Measurements from ENCODE around the gene FMN1. TPM values are rescaled to one million over a fixed set of nuclear protein-coding genes. Genes with fewer than 3 reads are reported as not detected.

FMN1 gene
- total RNA-seq, 4 donors from 2014 or later, result 2.6 to 6.6 (median 4.2) TPM

DNA sequence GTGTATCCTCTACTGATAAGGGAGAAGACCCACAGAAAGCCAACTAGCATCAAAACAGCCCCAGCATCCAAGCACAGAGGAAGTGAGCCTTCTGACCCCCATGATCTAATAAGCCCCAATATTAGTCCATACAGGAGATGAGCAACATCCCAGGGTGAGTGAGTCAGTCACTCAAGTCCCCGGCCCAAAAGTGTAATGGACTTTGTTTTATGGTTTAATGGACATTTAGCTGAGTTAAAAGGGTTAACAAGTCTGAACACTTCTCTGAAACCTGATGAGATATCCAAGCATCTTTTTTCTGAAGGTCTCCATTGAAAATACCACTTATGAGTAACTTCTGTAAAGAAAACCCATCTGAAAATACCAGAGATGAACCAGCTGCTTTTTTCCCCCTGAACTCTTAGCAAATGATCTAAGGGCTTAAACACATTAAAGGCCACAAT is 361.1 kb downstream of the FMN1 start:
- TF ChIP-seq, protein P1, sequence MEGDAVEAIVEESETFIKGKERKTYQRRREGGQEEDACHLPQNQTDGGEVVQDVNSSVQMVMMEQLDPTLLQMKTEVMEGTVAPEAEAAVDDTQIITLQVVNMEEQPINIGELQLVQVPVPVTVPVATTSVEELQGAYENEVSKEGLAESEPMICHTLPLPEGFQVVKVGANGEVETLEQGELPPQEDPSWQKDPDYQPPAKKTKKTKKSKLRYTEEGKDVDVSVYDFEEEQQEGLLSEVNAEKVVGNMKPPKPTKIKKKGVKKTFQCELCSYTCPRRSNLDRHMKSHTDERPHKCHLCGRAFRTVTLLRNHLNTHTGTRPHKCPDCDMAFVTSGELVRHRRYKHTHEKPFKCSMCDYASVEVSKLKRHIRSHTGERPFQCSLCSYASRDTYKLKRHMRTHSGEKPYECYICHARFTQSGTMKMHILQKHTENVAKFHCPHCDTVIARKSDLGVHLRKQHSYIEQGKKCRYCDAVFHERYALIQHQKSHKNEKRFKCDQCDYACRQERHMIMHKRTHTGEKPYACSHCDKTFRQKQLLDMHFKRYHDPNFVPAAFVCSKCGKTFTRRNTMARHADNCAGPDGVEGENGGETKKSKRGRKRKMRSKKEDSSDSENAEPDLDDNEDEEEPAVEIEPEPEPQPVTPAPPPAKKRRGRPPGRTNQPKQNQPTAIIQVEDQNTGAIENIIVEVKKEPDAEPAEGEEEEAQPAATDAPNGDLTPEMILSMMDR (IDR thresholded peaks at IDR 0.05 in 4 of 5, conservative IDR thresholded peaks at IDR 0.05 in 1 of 5), result no peak
- no peak for TF ChIP-seq POLR2A (IDR thresholded peaks at IDR 0.05)
- Histone ChIP-seq H3K4me3 (no peak overlapping the region), H3K4me1 (no peaks in the 10 kb centered on the region), H3K27ac (no peak overlapping the region), H3K9me3 (no peaks in the 10 kb centered on the region), H3K27me3 (no peaks in the 10 kb centered on the region), H3K36me3 (no peaks in the 10 kb centered on the region)
- DNase-seq (no peak), ATAC-seq (no peak)
- intact Hi-C loops (cut with DNase I; ENCODE audit: low total_unique reads) (no loop called here), in situ Hi-C loops (cut with MboI; ENCODE audit: low sequenced_read_pairs in 4 of 4) (no loop called here)

DNA sequence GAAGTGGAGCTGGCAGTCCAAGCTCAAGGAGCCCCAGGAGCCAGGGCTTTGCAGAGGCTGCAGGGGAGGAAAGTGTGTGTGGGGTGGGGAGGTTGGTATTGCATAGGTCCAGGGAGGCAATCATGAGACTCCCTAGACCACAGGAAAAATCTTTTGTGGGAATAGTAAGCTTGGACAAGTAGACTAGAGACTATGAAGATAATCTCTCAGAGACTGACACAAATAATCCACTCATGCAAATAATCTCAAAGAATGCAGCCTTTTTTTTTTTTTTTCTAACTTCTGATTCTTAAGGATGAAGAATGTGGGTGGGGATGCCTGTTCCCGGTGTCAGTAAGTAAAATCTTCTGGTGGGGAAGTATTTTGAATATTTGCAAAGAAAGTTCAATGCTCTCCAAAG is 363.0 kb downstream of the FMN1 start:
- Histone ChIP-seq H3K36me3 (no peaks in the 10 kb centered on the region), H3K4me1 (no peaks in the 10 kb centered on the region), H3K9me3 (no peaks in the 10 kb centered on the region), H3K4me3 (no peak overlapping the region), H3K27ac (no peak overlapping the region), H3K27me3 (no peaks in the 10 kb centered on the region)
- in situ Hi-C loops (cut with MboI; ENCODE audit: low sequenced_read_pairs in 4 of 4), result no loop called here
- ATAC-seq, result no peak
- intact Hi-C loops (cut with DNase I; ENCODE audit: low total_unique reads), result no loop called here
- no peak for DNase-seq
- no peak for TF ChIP-seq POLR2A (IDR thresholded peaks at IDR 0.05)
- TF ChIP-seq, protein P1 (IDR thresholded peaks at IDR 0.05 in 4 of 5, conservative IDR thresholded peaks at IDR 0.05 in 1 of 5), result no peak

DNA sequence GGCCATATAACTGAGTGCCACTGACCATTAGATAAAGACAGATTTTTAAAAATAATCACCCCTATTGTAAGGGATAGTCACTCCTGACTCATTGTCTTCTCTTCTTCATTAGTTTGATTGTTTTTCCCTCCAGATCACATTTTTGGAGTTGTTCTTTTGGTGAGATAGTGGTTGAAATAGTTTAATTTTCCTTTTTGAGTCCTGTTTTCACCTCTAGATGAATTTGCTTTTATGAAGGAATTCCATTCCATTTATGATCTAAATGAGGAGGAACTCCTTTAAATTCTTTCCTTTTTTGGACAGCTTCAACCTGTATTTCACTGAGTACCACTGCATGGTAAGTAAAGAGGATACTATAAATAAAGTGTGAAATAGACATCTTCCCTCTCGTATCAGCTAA is 364.3 kb downstream of the FMN1 start:
- TF ChIP-seq, protein P1 (IDR thresholded peaks at IDR 0.05 in 4 of 5, conservative IDR thresholded peaks at IDR 0.05 in 1 of 5), result no peak
- no peak for TF ChIP-seq POLR2A (IDR thresholded peaks at IDR 0.05)
- H3K4me1 ChIP-seq, result no peaks in the 10 kb centered on the region
- intact Hi-C loops (cut with DNase I; ENCODE audit: low total_unique reads), result no loop called here
- ATAC-seq, result no peak
- no peak overlapping the region for H3K27ac ChIP-seq
- H3K9me3 ChIP-seq, result no peaks in the 10 kb centered on the region
- in situ Hi-C loops (cut with MboI; ENCODE audit: low sequenced_read_pairs in 4 of 4), result no loop called here
- no peaks in the 10 kb centered on the region for H3K36me3 ChIP-seq
- H3K4me3 ChIP-seq, result no peak overlapping the region
- H3K27me3 ChIP-seq, result no peaks in the 10 kb centered on the region
- no peak for DNase-seq

DNA sequence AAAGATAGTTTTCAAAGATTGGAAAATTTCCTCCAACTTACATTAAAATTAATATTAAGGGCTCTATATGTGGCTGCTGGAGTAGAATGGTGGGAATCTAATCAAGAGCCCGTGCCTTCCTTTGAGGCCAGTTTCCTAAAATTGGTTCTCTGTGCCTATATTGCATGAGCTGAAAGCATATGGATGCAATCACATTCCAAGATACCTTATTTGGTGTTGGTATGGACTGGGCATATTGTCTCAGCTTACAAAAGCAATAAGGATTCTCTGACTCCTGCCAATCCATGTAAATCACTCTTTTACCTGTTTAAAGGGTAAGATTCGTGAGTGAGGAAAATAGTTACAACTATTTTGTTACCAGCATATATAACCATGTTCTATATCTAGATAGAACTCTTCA is 365.1 kb downstream of the FMN1 start:
- H3K27ac ChIP-seq, result no peak overlapping the region
- H3K4me1 ChIP-seq, result no peaks in the 10 kb centered on the region
- intact Hi-C loops (cut with DNase I; ENCODE audit: low total_unique reads), result no loop called here
- DNase-seq (no peak), ATAC-seq (no peak)
- TF ChIP-seq POLR2A (IDR thresholded peaks at IDR 0.05), result no peak
- TF ChIP-seq, protein P1 (IDR thresholded peaks at IDR 0.05 in 4 of 5, conservative IDR thresholded peaks at IDR 0.05 in 1 of 5), result no peak
- no peak overlapping the region for H3K4me3 ChIP-seq
- in situ Hi-C loops (cut with MboI; ENCODE audit: low sequenced_read_pairs in 4 of 4), result no loop called here
- H3K36me3 ChIP-seq, result no peaks in the 10 kb centered on the region
- H3K9me3 ChIP-seq, result no peaks in the 10 kb centered on the region
- no peaks in the 10 kb centered on the region for H3K27me3 ChIP-seq

DNA sequence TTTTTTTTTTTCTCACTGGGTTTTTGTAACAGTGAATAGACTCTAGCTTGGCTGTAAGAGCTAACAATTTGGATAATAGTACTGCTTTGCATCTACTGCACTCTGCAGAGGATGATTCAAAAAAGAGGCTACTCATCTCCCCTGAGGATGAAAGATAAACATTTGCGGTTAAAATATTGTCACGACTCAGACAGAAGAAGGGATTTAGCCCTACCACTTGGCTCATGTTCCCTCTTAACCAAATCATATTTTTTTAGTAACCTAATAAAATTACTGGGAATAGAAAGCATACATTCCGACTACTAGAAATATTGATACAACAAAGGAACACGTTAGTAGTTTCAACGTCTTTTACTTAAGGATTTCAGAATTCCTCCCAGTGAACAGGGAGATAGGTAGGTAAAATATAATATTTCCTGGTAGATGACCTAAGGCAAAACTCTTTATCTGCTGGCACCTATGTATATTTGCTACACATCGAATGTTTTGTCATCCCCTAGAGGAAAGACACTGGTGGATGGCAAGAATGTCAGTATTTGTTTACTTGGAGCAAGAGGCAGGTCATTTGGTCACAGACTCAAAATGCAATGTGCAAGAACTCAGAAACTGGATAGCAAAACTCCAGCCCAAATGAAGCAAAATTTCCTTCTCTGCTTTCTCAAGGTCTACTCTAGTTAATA is 365.9 kb downstream of the FMN1 start:
- no peaks in the 10 kb centered on the region for H3K36me3 ChIP-seq
- ATAC-seq (no peak), DNase-seq (no peak)
- no peaks in the 10 kb centered on the region for H3K9me3 ChIP-seq
- H3K4me3 ChIP-seq, result no peak overlapping the region
- no peaks in the 10 kb centered on the region for H3K4me1 ChIP-seq
- intact Hi-C loops (cut with DNase I; ENCODE audit: low total_unique reads) (no loop called here), in situ Hi-C loops (cut with MboI; ENCODE audit: low sequenced_read_pairs in 4 of 4) (no loop called here)
- H3K27me3 ChIP-seq, result no peaks in the 10 kb centered on the region
- TF ChIP-seq, protein P1 (IDR thresholded peaks at IDR 0.05 in 4 of 5, conservative IDR thresholded peaks at IDR 0.05 in 1 of 5), result no peak
- TF ChIP-seq POLR2A (IDR thresholded peaks at IDR 0.05), result no peak
- H3K27ac ChIP-seq, result no peak overlapping the region

All from gastrocnemius medialis (tissue), 4 donors.